IPS-18c (cell line): ENCODE measurements around the gene SLC1A4.
"Not testable (repeated sequence)": the region's sequence is repeated elsewhere in the genome, so short reads cannot be mapped to it uniquely, and the experiment has no call there.

Source experiments
- H3K4me3 ChIP-seq: 2 replicates; pipeline ENCODE4 v1.7.0; 2013; ENCODE audit warnings: low read depth, mild to moderate bottlenecking, low read length, moderate library complexity; ENCODE audit not compliant: insufficient read depth
- H3K9me3 ChIP-seq: one replicate; pipeline ENCODE4 v1.6.1; 2013; ENCODE audit warnings: mild to moderate bottlenecking, low read length, moderate library complexity; ENCODE audit not compliant: control insufficient read depth, insufficient read depth

The SLC1A4 gene

GRCh38 chr2:65031341-65032018 lies 42.3 kb downstream of the SLC1A4 start:
- H3K4me3 ChIP-seq, result no peak overlapping the region; the same call in 1 of the 2 replicates

GRCh38 chr2:65032019-65032975 lies 43.1 kb downstream of the SLC1A4 start:
- Histone ChIP-seq H3K9me3 (no peaks in the 10 kb centered on the region), H3K4me3 (no peak overlapping the region; the same call in 1 of the 2 replicates)

More at GRCh38 chr2:65031341-65032018, 42.3 kb downstream of the SLC1A4 start:
- H3K9me3 ChIP-seq, result no peaks in the 10 kb centered on the region

- Histone ChIP-seq H3K4me3 (no peak overlapping the region), H3K9me3 (no peaks in the 10 kb centered on the region)
Observed at GRCh38 chr2:65033178-65033577, 44.0 kb downstream of the SLC1A4 start.

GRCh38 chr2:65033667-65034066 lies 44.5 kb downstream of the SLC1A4 start:
- not testable (repeated sequence) for H3K4me3 ChIP-seq, H3K9me3 ChIP-seq

GRCh38 chr2:65035351-65035943 lies 46.2 kb downstream of the SLC1A4 start:
- H3K4me3 ChIP-seq, result no peak overlapping the region
- H3K9me3 ChIP-seq, result no peaks in the 10 kb centered on the region

- no peak overlapping the region for H3K4me3 ChIP-seq
- no peaks in the 10 kb centered on the region for H3K9me3 ChIP-seq
Observed at GRCh38 chr2:65037178-65037577, 48.0 kb downstream of the SLC1A4 start.

GRCh38 chr2:65039640-65040039 lies 50.4 kb downstream of the SLC1A4 start:
- Histone ChIP-seq H3K4me3 (no peak overlapping the region), H3K9me3 (no peaks in the 10 kb centered on the region)

- no peak overlapping the region for H3K4me3 ChIP-seq
- no peaks in the 10 kb centered on the region for H3K9me3 ChIP-seq
Observed at GRCh38 chr2:65040400-65041261, 51.4 kb downstream of the SLC1A4 start.

GRCh38 chr2:65043001-65043400 lies 53.8 kb downstream of the SLC1A4 start:
- no peak overlapping the region for H3K4me3 ChIP-seq
- no peaks in the 10 kb centered on the region for H3K9me3 ChIP-seq

- H3K9me3 ChIP-seq, result no peaks in the 10 kb centered on the region
Observed at GRCh38 chr2:65044097-65044735, 55.0 kb downstream of the SLC1A4 start.

GRCh38 chr2:65045651-65046050 lies 56.5 kb downstream of the SLC1A4 start:
- no peak overlapping the region for H3K4me3 ChIP-seq
- H3K9me3 ChIP-seq, result no peaks in the 10 kb centered on the region

More at GRCh38 chr2:65044097-65044735, 55.0 kb downstream of the SLC1A4 start:
- H3K4me3 ChIP-seq, result no peak overlapping the region

GRCh38 chr2:65046633-65047407 lies 57.6 kb downstream of the SLC1A4 start:
- no peaks in the 10 kb centered on the region for H3K9me3 ChIP-seq
- H3K4me3 ChIP-seq, result no peak overlapping the region

- H3K9me3 ChIP-seq, result no peaks in the 10 kb centered on the region
- no peak overlapping the region for H3K4me3 ChIP-seq
Observed at GRCh38 chr2:65049010-65049639, 59.9 kb downstream of the SLC1A4 start.

GRCh38 chr2:65050931-65051330 lies 61.7 kb downstream of the SLC1A4 start:
- H3K9me3 ChIP-seq, result no peaks in the 10 kb centered on the region
- no peak overlapping the region for H3K4me3 ChIP-seq

- no peak overlapping the region for H3K4me3 ChIP-seq
- no peaks in the 10 kb centered on the region for H3K9me3 ChIP-seq
Observed at GRCh38 chr2:65053199-65053598, 64.0 kb downstream of the SLC1A4 start.
